ENCODE results near the gene STK24. TPM values are rescaled to one million over a fixed set of nuclear protein-coding genes. Genes with fewer than 3 reads are reported as not detected.

Gene STK24
- total and polyA plus RNA-seq, 2 of the 4 experiments (the other 2 are of a cell fraction), result 29.2 to 43.4 TPM

DNA sequence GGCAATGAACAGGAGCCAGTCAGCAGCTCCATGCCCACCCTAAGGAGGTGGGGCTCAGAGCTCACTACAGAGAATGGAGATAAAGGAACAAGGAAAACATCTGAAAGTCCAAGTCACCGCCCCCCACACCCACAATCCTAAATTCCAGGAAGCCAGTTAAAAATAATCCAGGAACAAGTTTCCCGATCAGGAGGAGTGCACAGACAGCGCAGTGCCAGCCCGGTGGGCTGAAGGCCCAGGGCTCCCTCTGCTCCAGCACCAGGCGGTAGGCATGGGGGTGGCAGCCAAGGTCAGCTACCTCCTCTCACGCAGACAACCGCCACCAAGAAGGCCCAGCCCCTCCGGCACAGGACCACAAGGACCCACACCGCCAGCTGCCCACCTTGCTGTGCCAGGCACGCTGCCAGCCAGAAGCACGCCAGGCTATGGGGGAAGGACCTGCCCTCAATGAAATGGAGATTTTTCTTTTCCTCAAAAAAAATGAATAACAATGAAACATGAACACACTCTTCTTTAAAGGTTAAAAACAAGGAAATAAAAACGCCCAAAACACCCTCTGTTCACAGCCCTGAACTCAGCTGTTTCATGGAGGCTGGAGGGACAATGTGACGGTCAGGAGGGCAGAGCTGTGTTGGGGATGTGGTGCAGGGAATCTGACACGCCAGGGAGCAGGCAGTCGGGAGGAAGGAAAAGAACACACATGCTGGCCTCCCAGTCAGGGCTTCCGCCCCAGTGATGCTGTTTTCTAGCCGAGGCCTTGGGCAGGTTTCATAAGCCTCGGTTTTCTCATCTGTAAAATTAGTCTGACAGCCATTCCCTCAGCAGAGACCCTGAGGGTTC, 11.0 kb downstream of the STK24 start:
- DNase-seq (no peak), ATAC-seq (ENCODE audit: low read depth) (peak; percentile 25)
- Histone ChIP-seq H2AK9ac (replicated peaks; ENCODE audit: low read depth, low read length, poor library complexity) (peak overlapping the region; percentile 74), H3K56ac (ENCODE audit: extremely low read depth, insufficient read depth, low read length) (no peak overlapping the region), H2BK15ac (ENCODE audit: low read depth, low read length) (no peak overlapping the region), H3K4me2 (ENCODE audit: low read depth, low read length) (peak overlapping the region; percentile 1; the same call in 1 of the 2 replicates), H3K4ac (ENCODE audit: low read depth, low read length) (peak overlapping the region; percentile 54), H3K36me3 (ENCODE audit: control insufficient read depth, insufficient read depth, low read length) (peaks cover 4% of the 10 kb centered on the region; the same call in 1 of the 2 replicates), H4K20me1 (ENCODE audit: insufficient read depth, low read length) (peaks cover 88% of the 10 kb centered on the region), H3K9ac (ENCODE audit: low read depth, low read length) (no peak overlapping the region), H4K5ac (ENCODE audit: low read depth, low read length) (0 out of 2 replicates have a peak overlapping the region, but pooled peaks have one; percentile 4), H3K27me3 (ENCODE audit: control insufficient read depth, insufficient read depth, low read length) (no peaks in the 10 kb centered on the region), H2BK5ac (ENCODE audit: low read depth, low read length, poor library complexity, severe bottlenecking) (no peak overlapping the region), H2AFZ (replicated peaks; ENCODE audit: low read length, poor library complexity) (peak overlapping the region; percentile 63), H3K27ac (ENCODE audit: insufficient read depth, low read length) (peak overlapping the region; percentile 11; the same call in 1 of the 2 replicates), H3K14ac (replicated peaks; ENCODE audit: low read depth, low read length) (peak overlapping the region; percentile 17; the same call in 1 of the 2 replicates), H3K18ac (ENCODE audit: low read depth, low read length) (no peak overlapping the region), H4K91ac (ENCODE audit: insufficient read depth, low read depth, low read length) (no peak overlapping the region), H3K9me1 (ENCODE audit: insufficient read depth, low read length) (peaks cover 18% of the 10 kb centered on the region), H4K8ac (ENCODE audit: low read depth in 2 of 2, low read length in 2 of 2) (peak overlapping the region in 1 of 2 experiments; percentile 15; a peak in 1 of 4 replicates), H2BK120ac (ENCODE audit: low read depth, low read length) (no peak overlapping the region; the same call in 1 of the 2 replicates), H3K4me1 (ENCODE audit: control insufficient read depth, insufficient read depth, low read length) (peaks cover 21% of the 10 kb centered on the region), H3K23ac (ENCODE audit: low read depth, low read length) (peak overlapping the region; percentile 64), H3K4me3 (ENCODE audit: insufficient read depth, low read depth, low read length) (no peak overlapping the region), H2BK20ac (ENCODE audit: low read depth, low read length) (no peak overlapping the region), H3K79me1 (ENCODE audit: low read depth in 1 of 2, low read length in 2 of 2) (peaks cover 10 to 82% of the 10 kb centered on the region in 2 experiments), H2AK5ac (ENCODE audit: low read depth, low read length) (peak overlapping the region; percentile 88; the same call in 1 of the 2 replicates), H3K9me3 (ENCODE audit: control insufficient read depth, insufficient read depth, low read length) (no peaks in the 10 kb centered on the region)
- CTCF ChIA-PET, result interaction anchor here (1.0 kb wide), 1 partner anchor 9 kb away, joined by 4 read pairs; no protein-coding TSS in a partner anchor
- dilution Hi-C loops (cut with HindIII; ENCODE audit: low sequenced_read_pairs, unreplicated experiment), result no loop called here
- WGBS, 2 experiments (ENCODE audit: extremely low coverage in 2 of 2, insufficient read length in 1 of 2), result 56% methylated on average over 6 of the region's 18 CpGs; no CpG with 5 or more reads in 1 of the 2 experiments
- POLR2A ChIA-PET (ENCODE audit: unreplicated experiment), result no interaction called here
- intact Hi-C loops (cut with micrococcal nuclease), result no loop called here
- no TSS peak for BruUV-seq (replicated peaks)
- in situ Hi-C loops (cut with MboI; ENCODE audit: low sequenced_read_pairs), result no loop called here
- TF ChIP-seq SMC3 (IDR thresholded peaks at IDR 0.05; ENCODE audit: low read depth, low read length) (no peak), RFX5 (IDR thresholded peaks at IDR 0.05; ENCODE audit: low read depth, low read length) (no peak), NFE2L2 (IDR thresholded peaks at IDR 0.05; ENCODE audit: low read depth, low read length) (no peak), CEBPB (IDR thresholded peaks at IDR 0.05; ENCODE audit: low read depth, low read length) (no peak), FOS (IDR thresholded peaks at IDR 0.05; ENCODE audit: low read depth, low read length) (no peak), MAFK (IDR thresholded peaks at IDR 0.05; ENCODE audit: low read depth, low read length) (no peak), RCOR1 (IDR thresholded peaks at IDR 0.05; ENCODE audit: insufficient replicate concordance, low read length) (no peak), BHLHE40 (IDR thresholded peaks at IDR 0.05; ENCODE audit: low read depth, low read length) (no peak), RAD21 (IDR thresholded peaks at IDR 0.05; ENCODE audit: low read length) (no peak), MAZ (IDR thresholded peaks at IDR 0.05; ENCODE audit: borderline replicate concordance, low read depth, low read length) (no peak), CHD1 (IDR thresholded peaks at IDR 0.05; ENCODE audit: low read depth, low read length) (no peak), POLR2A (IDR thresholded peaks at IDR 0.05; ENCODE audit: low read depth, low read length) (no peak)
- TF ChIP-seq, protein P1, sequence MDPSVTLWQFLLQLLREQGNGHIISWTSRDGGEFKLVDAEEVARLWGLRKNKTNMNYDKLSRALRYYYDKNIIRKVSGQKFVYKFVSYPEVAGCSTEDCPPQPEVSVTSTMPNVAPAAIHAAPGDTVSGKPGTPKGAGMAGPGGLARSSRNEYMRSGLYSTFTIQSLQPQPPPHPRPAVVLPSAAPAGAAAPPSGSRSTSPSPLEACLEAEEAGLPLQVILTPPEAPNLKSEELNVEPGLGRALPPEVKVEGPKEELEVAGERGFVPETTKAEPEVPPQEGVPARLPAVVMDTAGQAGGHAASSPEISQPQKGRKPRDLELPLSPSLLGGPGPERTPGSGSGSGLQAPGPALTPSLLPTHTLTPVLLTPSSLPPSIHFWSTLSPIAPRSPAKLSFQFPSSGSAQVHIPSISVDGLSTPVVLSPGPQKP (IDR thresholded peaks at IDR 0.05; ENCODE audit: borderline replicate concordance, low read depth, low read length), result no peak
- TF ChIP-seq, protein P2, sequence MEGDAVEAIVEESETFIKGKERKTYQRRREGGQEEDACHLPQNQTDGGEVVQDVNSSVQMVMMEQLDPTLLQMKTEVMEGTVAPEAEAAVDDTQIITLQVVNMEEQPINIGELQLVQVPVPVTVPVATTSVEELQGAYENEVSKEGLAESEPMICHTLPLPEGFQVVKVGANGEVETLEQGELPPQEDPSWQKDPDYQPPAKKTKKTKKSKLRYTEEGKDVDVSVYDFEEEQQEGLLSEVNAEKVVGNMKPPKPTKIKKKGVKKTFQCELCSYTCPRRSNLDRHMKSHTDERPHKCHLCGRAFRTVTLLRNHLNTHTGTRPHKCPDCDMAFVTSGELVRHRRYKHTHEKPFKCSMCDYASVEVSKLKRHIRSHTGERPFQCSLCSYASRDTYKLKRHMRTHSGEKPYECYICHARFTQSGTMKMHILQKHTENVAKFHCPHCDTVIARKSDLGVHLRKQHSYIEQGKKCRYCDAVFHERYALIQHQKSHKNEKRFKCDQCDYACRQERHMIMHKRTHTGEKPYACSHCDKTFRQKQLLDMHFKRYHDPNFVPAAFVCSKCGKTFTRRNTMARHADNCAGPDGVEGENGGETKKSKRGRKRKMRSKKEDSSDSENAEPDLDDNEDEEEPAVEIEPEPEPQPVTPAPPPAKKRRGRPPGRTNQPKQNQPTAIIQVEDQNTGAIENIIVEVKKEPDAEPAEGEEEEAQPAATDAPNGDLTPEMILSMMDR (conservative IDR thresholded peaks at IDR 0.05; ENCODE audit: low read depth, low read length), result no peak
